GM21367 (cell line): ENCODE data around the gene MUC5B.
"Not testable (repeated sequence)": the region's sequence is repeated elsewhere in the genome, so short reads cannot be mapped to it uniquely, and the experiment has no call there.

ENCODE experiments used
- ATAC-seq: cut with Tn5 transposase; IDR thresholded peaks from one replicate; pipeline ENCODE4 v1.9.1; 2021; ENCODE audit not compliant: unreplicated experiment

The MUC5B gene

GRCh38 chr11:1222491-1223345, at the start of gene MUC5B:
TSS of gene MUC5B (plus strand) at chr11:1223066. CDS start at chr11:1223124, 58 bp downstream.
- ATAC-seq: no peak

GRCh38 chr11:1173396-1173795, 49.5 kb upstream of the MUC5B start:
- ATAC-seq: not testable (repeated sequence)

- no peak for ATAC-seq
Observed at GRCh38 chr11:1174441-1175370, 48.2 kb upstream of the MUC5B start.

GRCh38 chr11:1175461-1176223, 47.2 kb upstream of the MUC5B start:
- no peak for ATAC-seq

GRCh38 chr11:1176224-1177019, 46.4 kb upstream of the MUC5B start:
- no peak for ATAC-seq

GRCh38 chr11:1177020-1177770, 45.7 kb upstream of the MUC5B start:
- no peak for ATAC-seq

DNA sequence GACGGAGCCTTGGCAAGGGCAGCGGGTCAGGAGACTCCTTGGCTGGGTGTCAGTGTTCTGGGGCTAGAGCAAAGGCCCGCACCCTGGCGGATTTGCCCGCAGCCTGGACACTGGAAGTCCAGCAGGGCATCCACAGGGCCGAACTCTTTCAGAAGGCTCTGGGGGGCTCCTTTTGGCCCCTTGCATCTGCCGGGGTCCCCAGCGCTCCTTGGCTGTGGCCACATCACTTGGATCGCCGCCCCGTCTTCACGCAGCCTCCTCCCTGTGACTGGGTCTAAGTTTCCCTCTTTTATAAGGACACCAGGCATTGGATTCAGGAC, 45.1 kb upstream of the MUC5B start:
- no peak for ATAC-seq

GRCh38 chr11:1178201-1178885, 44.5 kb upstream of the MUC5B start:
- no peak for ATAC-seq

DNA sequence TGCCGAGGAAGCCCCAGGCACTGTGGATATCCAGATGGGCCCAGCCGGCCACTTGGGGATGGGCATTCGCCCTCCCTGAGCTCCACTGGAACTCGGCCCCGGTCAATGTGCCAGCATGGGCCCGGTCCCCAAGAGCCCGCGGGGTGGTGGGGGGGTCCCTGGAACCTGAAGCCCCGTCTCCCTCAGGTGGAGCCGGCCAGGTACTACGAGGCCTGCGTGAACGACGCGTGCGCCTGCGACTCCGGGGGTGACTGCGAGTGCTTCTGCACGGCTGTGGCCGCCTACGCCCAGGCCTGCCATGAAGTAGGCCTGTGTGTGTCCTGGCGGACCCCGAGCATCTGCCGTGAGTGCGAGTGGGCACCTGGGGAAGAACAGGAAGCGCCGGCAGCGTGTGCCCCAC, 44.0 kb upstream of the MUC5B start:
- no peak for ATAC-seq

GRCh38 chr11:1179641-1180040, 43.2 kb upstream of the MUC5B start:
- ATAC-seq: no peak

DNA sequence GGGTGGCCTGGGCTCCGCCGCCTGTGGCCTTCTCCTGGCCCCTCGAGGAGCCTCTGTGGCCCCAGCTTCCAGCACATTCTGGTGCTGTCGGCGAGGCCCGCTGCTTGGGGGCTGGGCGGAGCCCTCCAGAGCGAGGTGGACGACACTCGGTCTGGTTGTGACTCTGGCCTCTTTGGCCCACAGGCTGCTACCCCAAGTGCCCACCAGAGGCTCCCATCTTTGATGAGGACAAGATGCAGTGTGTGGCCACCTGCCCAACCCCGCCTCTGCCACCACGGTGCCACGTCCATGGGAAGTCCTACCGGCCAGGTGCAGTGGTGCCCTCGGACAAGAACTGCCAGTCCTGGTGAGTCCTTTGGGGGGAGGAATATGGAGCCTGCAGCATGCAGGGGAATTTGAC, 42.7 kb upstream of the MUC5B start:
- no peak for ATAC-seq

DNA sequence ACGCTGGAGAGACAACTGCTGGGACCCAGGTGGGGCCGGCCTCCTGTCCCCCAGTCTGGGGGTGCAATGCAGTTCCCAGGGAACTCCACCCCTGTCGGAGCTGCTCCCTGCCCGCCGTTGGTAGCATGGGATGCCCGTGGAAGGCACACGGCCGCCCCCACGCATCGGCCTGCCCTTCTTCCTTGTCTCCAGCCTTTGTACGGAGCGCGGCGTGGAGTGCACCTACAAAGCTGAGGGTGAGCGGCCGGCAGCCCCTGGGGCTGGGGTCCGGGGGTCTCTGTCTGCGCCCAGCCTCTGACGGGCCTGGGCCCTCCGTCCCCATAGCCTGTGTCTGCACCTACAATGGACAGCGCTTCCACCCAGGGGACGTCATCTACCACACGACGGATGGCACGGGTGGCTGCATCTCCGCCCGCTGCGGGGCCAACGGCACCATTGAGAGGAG, 41.9 kb upstream of the MUC5B start:
- ATAC-seq: no peak

- ATAC-seq: no peak
Observed at GRCh38 chr11:1181420-1181819, 41.4 kb upstream of the MUC5B start.

GRCh38 chr11:1181853-1182535, 40.9 kb upstream of the MUC5B start:
- no peak for ATAC-seq

- ATAC-seq: not testable (repeated sequence)
Observed at GRCh38 chr11:1184139-1184538, 38.7 kb upstream of the MUC5B start.

DNA sequence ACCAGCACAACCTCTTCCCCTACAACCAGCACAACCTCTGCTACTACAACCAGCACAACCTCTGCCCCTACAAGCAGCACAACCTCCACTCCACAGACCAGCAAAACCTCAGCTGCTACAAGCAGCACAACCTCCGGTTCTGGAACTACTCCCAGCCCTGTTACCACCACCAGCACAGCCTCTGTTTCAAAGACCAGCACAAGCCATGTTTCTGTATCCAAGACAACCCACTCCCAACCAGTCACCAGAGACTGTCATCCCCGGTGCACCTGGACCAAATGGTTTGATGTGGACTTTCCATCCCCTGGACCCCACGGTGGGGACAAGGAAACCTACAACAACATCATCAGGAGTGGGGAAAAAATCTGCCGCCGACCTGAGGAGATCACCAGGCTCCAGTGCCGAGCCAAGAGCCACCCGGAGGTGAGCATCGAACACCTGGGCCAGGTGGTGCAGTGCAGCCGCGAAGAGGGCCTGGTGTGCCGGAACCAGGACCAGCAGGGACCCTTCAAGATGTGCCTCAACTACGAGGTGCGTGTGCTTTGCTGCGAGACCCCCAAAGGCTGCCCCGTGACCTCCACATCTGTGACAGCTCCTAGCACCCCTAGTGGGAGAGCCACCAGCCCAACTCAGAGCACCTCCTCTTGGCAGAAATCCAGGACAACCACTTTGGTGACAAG, 34.3 kb upstream of the MUC5B start:
- ATAC-seq: not testable (repeated sequence)

- not testable (repeated sequence) for ATAC-seq
Observed at GRCh38 chr11:1189816-1190215, 33.0 kb upstream of the MUC5B start.
